ENCODE results near the gene APOBEC3H.

- no peak for TF ChIP-seq CTCF (IDR thresholded peaks at IDR 0.05; ENCODE audit: poor library complexity)
- no peak for TF ChIP-seq EZH2 (IDR thresholded peaks at IDR 0.05; ENCODE audit: borderline replicate concordance)
Measured at GRCh38 chr22:39081016-39081415, 16.0 kb upstream of the APOBEC3H start.

Measured in hepatocyte (in vitro differentiated cells).